GM19043 (cell line): Measurements from ENCODE around the gene MYO9B.

Experiments
- ATAC-seq: cut with Tn5 transposase; IDR thresholded peaks from one replicate; pipeline ENCODE4 v1.9.1; 2021; ENCODE audit warnings: low read depth; ENCODE audit not compliant: unreplicated experiment

The MYO9B gene

DNA sequence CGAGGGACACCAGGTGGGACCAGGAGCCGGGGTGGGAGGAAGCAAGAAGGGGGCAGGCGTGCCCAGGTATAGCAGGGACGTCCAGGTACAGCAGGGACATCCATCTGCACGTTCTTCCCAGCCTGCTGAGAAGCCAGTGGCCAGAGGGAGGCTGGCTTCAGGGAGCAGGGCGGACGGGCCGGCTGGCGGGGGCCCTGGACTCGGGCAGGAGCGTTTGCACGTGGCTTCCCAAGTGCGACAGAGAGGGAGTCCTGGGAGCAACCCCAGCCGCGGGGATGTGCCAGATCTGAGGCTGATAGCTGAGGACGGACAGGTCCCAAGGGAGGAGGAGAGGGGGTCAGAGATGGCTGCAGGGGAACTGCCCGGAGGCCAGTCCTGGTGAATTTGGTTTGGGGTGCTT is 36.7 kb downstream of the MYO9B start:
- ATAC-seq = no peak

DNA sequence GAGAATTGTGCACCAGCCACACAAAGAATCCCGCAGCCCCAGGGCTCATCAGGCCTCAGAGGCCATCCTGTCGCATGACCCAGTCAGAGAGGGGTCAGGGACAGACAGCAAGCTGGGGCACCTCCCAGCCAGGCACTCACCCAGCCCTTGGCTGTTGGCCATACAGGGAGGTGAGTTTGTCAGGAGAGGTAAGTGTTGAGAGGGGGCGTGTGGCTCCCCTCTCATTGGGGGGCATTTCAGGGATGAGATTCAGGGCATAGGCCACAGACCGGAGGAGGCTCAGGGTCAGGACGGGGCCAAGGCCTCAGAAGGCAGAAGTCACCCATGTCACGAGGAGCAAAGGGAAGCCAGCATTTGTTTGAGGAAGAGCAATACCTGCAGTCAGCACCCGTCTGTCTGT is 37.1 kb downstream of the MYO9B start:
- ATAC-seq = no peak

DNA sequence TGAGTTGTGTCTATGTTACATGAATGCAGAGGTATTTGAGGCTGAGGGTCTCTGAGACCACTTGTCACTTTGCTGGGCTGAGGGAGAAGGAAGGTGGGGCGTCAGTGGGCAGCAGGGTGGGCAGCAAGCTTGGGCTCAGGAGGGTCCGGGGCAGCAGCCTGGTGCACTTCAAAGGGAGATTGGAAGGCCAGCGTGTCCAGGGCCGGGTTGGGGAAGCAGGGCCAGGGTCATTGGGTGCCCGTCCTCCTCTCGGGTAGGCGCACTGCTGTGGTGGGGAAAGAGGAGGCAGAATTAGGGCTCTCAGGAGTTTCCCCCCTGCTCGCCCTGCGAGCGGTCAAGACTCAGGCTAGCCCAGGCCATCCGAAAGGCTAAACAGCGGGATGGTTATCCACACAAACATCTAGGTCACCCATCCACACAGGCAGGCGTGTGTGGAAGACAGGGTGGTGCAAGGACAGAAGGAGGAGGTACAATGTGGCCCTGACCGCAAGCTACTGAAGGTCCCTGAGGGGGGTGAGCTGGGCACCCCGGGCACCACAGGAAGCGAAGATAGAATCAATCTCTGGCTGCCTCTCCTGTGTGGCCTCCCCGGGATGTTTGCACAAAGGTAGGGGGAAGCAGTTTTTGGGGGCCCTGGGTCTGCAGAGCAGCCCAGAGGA is 37.7 kb downstream of the MYO9B start:
- ATAC-seq = no peak

DNA sequence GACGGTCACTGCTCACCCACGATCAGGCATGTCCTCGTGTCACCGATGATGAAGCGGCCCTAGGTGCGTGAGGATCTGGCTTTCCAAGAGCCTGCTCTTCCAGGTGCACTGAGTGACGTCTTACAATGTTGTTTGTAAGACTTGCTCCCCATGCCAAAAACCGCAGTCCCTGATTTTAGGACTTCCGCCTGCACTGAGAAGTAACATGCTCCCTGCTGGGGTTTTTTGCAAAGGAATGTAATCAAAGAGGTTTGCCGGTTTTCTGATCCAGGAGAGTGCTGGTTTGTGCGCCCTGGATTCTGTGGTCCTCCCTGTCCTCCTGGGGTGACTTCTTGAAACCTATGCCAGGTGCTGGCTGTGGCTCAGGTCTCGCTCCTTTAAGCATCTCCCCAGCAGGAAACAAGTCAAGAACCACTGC is 38.8 kb downstream of the MYO9B start:
- ATAC-seq = no peak

DNA sequence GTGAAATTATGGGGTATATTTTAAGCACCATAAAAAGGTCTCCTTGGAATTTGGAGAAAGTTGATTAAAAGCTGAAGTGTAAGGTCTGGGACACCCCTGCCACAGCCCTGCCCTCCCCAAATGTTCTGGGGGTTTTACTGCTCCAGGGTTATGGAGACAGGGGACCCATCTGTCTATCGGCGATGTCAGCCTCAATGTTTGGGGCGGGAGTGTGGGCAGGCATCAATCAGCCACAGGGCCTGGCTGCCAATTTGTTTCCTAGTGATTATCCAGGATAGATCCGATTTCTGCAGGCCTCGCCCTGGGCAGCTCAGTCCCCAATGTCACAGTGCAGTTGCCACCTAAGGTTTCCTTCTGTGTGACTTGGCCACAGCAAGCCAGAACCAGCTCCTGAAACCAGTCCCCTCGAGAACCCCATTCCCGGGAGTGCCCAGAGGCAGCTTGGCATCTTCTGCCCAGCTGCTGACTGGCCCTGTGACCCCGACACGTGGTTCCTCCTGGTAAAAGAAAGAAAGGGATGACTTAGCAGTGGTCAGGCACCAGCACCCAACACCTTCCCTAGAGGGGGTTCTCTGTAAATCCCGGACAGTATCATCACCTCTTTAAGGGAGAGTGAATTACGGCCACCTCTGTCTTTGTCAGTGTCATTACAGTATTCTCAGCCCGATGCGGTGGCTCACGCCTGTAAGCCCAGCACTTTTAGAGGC is 41.6 kb downstream of the MYO9B start:
- no peak for ATAC-seq

DNA sequence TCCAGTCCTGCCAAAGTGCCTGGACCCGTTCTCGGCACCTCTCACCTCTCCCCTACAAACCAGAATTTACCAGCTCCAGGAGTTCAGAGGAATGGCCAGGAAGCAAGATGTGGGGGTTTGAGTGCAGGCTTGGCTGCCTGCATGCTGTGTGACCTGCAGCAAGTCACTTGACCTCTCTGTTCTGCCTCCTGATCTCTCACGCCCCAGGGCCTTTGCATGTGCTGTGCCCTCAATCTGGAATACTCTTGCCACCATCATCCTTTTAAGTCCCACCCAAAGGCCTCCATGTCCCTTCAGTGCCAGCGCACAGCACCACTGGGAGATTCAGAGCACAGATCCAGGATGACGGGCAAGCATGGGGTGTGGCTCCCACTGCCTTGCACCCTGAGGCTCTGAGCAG is 43.4 kb downstream of the MYO9B start:
- no peak for ATAC-seq

DNA sequence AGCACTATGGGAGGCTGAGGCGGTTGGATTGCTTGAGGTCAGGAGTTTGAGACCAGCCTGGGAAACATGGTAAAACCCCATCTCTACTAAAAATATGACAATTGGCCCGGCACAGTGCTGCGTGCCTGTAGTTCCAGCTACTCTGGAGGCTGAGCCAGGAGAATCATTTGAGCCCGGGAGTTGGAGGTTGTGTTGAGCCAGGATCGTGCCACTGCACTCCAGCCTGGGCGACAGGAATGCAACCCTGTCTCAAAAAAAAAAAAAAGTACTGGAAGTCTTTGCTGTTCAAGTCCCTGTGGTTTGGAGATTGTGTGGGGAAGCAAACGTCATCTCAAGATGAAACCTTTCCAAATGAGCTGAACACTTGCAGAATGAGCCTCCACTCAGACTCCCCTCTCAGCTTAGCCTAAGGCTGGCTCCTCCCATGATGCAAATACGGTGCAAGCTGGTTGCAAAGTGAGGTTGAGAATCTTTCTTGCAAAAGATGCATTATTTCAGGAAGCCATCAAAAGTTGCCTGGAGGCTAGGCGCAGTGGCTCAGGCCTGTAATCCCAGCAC is 46.2 kb downstream of the MYO9B start:
- ATAC-seq = no peak

DNA sequence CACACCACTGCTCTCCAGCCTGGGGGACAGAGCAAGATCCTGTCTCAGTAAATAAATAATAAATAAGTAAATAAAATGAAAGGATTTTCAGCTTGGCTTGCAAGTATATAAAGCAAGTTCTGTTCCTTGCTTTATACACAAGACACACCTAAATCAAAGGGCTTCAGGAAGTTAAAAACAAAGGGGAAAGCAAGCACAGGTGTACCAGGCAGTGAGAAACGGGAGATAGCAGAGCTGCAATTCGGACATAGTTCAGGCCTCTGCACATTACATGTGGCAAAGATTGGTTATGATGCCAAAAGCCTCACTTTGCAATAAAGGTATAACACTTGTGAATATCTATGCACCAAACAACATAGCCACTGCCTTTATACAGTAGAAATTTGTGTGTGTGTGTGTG is 47.5 kb downstream of the MYO9B start:
- no peak for ATAC-seq

DNA sequence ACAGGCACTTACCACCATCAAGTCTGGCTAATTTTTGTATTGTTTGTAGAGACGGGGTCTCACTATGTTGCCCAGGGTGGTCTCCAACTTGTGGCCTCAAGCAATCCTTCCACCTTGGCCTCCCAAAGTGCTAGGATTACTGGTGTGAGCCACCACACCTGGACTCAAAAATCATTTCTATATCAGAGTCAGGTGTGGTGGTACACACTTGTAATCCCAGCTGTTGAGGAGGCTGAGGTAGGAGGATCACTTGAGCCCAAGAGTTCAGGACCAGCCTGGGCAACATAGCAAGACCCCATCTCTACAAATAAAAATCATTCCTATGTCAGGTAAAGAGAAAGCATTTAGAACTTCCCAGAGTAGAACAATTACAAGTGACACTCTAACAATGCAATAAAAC is 48.4 kb downstream of the MYO9B start:
- ATAC-seq = no peak

DNA sequence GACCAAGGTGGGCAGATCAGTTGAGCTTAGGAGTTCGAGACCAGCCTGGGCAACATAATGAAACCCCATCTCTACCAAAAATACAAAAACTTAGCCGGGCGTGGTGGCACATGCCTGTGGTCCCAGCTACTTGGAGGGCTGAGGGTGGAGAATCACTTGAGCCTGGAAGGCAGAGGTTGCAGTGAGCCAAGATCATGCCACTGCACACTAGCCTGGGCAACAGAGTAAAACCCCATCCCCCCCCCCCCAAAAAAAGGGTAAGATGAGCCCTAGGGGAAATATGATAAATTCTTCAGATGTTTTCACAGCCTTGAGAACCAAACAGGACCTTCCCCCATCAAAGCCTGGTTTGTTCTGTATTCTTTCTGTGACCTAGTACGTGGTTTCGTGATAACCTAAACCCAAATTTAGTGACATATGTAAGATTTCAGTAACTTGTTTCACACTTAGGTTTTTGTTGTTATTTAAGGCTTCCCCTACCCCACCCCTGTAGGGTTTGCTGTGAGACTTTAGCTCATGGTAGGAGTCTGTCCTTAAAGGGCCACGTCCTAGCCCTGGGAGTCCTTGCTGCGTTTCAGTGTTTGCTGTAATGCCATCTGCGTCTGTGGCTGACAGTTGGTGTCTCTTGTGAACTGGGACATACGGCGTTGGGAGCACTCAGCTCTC is 49.6 kb downstream of the MYO9B start:
- peak; percentile 42 for ATAC-seq

DNA sequence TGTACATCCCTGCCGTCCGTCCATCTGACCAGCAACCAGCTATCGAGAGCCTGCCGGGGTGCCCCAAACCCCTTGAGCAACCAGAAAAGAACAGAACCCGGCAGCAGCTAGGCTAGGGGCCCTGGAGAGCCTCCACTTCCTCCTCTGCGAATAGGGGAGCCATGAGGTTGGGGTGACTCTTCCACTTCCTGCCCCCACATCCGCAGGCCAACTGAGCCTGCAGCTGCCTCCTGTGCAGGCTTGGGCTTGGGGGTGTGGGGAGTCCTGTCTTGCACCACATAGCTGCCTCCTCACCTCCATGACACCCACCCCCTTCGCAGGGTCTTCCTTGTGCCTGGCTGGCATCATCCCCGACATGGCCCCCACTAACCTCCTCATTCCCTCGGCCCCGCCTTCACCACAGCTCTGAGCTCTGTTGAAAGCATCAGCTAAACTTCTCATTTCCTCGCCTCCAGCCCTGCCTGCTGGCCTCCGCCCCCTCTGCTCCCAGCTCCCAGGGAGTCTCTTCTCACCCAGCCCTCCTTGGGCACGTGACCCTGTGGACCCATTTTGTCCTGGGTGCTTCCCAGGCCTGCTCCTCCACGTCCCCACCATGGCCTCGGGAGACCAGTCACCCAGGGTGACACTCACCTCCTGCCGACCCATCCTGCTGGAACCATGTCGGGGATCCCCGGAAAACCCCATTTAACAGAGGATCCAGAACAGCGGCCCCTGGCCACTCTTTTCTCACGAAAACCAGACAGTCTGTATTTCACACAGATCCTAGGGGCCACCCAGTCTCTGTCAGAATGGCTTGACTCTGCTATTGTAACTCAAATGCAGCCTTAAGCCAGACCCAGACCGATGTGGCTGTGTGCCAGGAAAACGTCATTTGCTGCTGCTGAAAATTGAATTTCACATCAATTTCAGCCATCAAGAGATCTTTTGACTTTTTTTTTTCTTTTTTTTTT is 50.4 kb downstream of the MYO9B start:
- peak; percentile 48 for ATAC-seq

DNA sequence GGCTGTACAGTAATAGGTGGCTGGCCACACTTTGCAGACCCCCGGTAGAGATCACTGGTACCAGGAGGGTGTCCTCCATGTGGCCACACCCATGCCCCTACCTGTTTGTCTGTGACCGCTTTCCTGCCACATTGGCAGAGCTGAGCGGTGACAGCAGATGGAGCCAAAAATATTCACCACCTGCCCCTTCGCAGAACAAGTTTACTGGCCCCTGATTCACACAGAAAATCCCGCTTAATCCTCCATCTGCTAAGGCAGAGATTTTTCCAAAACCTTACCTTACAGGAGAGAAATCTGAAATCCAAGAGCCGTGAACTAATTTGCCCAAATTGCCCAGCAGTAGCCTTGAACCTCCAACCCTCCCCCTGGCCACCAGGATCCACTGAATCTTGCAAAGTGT is 52.1 kb downstream of the MYO9B start:
- no peak for ATAC-seq

DNA sequence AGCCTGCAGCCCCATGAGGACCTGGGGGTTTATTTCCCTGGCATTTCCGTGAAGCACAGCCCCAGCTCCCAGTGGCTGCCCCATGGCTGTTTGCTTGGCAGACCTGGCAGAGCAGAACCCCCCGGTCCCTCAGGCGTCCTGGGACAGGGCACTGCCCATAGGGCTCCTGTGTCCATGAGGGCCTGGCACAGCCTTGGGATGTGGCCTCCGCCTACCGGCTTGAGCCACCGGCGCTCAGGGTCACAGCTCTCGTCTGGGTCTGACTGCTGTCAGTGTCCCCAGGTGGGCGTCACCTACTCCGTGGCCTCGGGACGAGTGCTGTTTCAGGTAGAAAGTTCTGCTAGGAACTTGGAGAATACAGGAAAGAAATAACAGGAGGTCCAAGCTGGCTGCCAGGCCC is 52.8 kb downstream of the MYO9B start:
- no peak for ATAC-seq

DNA sequence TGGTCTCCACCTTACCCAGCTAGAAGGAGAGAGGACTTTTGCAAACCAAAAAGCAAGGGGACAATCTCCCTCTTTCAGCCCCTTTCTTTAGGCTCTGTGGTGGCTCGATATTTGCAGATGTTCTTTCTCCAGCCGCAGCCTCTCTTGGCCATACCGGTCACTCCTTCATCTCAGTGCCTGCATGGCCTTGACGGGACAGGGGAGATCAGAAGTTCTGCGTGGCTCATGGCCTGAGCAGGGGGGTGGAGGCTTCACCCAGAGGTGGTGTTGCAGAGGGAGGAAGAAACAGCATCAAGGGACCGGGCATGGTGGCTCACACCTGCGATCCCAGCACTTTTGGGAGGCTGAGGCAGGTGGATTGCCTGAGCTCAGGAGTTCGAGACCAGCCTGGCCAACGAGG is 53.2 kb downstream of the MYO9B start:
- ATAC-seq = no peak

DNA sequence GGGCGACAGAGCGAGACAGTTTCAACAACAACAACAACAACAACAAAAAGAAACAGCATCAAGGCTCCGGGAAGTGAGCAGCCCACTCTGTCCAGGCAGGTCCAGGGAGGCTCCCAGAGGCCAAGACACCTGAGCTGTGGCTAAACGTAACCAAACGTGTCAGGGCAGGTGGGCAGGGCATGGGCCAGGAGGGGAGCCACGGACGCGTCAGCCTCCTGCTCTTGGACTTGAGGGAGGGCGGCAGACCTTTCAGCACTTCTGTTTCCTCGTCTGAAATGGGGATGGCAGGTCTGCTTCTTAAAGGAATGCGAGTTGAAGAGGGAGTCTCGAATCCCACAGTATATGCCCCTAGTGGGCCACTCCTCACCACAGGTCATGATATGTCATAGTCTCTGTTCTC is 53.8 kb downstream of the MYO9B start:
- no peak for ATAC-seq

DNA sequence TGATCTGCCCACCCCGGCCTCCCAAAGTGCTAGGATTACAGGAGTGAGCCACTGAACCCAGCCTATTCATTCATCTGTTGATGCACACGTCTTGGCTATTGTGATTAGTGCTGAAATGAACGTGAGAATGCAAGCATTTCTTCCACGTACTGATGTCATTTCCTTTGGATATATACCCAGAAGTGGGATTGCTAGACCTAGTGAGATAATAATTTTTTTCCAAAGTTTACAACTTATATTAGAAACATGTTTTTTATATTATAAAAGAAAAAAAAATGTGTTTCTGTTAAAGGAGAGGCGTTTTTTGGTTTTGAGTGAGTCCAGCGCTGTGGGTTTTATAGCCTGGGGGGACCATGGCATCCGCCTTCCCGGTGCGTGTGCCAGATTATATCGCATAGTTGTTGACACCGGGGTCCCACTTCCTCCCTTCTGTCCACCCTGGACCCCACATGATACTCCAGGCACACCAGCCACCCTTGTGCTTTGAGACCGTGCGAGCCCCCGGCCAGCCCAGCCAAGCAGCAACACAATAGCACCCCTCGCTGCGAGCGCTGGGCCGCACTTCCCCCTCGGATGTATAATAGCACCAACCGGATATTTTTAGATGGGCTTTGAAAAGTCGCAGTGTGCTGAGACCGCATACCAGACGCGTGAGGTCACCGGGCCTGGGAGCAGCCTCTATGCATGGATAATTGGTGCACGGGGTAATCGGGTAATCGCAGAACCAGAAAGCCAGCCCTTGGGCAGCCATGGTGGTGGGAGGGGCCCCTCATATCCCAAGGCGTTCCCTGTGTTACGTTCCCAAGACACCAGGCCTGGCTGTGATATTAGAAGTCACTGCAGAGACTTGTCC is 59.6 kb downstream of the MYO9B start:
- ATAC-seq = no peak

DNA sequence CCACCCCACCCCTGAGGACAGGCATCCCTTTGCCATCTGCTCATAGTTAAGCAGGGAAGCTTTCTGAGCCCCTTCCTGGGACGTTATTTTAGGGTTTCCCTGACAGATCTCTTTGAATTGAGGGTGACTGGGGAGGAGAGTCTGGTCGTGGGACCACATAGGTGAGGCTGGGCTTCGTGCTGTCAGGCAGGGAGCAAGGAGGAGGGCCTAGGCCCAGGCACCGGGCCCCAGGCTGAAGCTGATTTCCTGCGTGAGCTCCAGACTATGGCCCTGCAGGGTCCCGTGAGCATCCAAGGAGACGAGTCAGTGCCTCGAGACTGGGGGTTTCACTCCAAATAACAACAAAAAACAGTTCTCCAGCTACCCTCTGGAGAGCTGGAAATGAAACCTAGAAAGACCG is 60.4 kb downstream of the MYO9B start:
- ATAC-seq = no peak

DNA sequence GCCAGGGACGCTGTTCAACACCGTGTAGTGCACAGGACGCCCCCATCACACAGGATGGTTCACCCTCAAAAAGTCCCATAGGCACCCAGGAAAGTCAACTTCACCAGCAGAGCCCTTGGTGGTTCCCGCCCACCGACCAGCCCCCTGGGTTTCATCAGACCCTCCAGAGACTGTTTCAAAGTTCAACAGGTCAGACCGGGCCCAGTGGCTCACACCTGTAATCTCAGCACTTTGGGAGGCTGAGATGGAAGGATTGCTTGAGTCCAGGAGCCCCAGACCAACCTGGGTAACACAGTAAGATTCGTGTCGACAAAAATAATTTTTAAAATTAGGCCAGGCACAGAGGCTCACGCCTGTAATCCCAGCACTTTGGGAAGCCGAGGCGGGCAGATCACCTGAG is 61.0 kb downstream of the MYO9B start:
- no peak for ATAC-seq

DNA sequence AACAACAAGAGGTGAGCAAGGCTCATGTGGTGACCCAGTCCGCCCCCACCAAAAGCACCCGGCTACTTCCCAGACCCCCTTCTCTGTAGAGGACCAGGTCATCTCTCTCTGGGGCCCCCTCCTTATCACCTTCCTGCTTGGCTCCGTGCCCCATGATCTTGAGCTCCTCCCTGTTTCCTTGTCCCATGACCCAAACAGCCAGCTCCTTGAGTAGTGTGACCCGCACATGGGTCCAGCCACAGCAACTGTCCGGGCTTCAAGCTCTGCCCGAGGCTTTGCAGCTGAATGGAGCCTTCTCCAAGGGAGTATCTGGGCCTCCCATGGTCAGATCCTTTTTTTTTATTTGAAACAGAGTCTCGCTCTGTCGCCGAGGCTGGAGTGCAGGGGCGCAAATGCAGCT is 61.8 kb downstream of the MYO9B start:
- ATAC-seq = no peak
